ENCODE measurements around the gene SMIM45.
A peak's percentile ranks its signal among the peaks of the same experiment; 100 is the strongest.

DNA sequence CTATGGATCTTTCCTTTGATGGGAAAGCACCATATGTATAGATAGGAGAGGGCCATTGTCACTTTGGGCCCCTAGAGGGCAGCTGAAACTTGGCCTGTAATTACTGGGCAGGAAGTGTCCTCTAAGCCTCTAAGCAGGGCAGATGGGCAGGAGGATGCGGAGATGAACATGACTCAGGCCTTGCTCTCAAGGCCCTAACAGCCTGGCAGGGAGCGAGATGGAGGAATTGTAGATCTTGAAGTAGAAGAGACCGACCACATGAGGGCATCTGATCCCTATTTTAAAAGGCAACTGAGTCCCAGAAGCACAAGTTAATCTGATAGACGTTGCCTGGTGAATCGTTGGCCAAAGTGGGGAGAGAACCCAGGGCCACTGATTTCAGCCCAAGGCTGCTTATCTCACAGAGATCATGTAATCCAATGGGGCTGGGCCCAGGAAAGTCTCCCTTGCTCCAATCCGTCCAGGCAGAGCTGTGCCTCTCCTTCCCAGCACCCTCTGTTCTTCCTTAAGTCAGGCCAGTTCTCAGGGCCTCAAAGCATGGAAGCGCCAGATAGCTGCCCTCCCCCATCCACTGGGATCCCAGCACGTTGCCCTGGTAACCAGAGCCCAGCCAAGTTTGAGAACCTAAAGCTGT is 14.8 kb downstream of the SMIM45 start:
- TF ChIP-seq TAF1 (IDR thresholded peaks at IDR 0.05; ENCODE audit: low read depth) (no peak), EGR1 (IDR thresholded peaks at IDR 0.05) (no peak), FOXM1 (IDR thresholded peaks at IDR 0.05; ENCODE audit: borderline replicate concordance, low read depth) (no peak), EP300 (IDR thresholded peaks at IDR 0.05; ENCODE audit: borderline replicate concordance) (no peak), ZBTB7A (IDR thresholded peaks at IDR 0.05; ENCODE audit: low read depth) (no peak), MAX (IDR thresholded peaks at IDR 0.05) (no peak), CEBPB (IDR thresholded peaks at IDR 0.05) (no peak), RAD21 (IDR thresholded peaks at IDR 0.05; ENCODE audit: low read depth) (peak; percentile 54), TCF12 (IDR thresholded peaks at IDR 0.05; ENCODE audit: low read depth) (no peak)
- TF ChIP-seq, protein P1, sequence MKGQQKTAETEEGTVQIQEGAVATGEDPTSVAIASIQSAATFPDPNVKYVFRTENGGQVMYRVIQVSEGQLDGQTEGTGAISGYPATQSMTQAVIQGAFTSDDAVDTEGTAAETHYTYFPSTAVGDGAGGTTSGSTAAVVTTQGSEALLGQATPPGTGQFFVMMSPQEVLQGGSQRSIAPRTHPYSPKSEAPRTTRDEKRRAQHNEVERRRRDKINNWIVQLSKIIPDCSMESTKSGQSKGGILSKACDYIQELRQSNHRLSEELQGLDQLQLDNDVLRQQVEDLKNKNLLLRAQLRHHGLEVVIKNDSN (IDR thresholded peaks at IDR 0.05) = no peak
- TF ChIP-seq, protein P2, sequence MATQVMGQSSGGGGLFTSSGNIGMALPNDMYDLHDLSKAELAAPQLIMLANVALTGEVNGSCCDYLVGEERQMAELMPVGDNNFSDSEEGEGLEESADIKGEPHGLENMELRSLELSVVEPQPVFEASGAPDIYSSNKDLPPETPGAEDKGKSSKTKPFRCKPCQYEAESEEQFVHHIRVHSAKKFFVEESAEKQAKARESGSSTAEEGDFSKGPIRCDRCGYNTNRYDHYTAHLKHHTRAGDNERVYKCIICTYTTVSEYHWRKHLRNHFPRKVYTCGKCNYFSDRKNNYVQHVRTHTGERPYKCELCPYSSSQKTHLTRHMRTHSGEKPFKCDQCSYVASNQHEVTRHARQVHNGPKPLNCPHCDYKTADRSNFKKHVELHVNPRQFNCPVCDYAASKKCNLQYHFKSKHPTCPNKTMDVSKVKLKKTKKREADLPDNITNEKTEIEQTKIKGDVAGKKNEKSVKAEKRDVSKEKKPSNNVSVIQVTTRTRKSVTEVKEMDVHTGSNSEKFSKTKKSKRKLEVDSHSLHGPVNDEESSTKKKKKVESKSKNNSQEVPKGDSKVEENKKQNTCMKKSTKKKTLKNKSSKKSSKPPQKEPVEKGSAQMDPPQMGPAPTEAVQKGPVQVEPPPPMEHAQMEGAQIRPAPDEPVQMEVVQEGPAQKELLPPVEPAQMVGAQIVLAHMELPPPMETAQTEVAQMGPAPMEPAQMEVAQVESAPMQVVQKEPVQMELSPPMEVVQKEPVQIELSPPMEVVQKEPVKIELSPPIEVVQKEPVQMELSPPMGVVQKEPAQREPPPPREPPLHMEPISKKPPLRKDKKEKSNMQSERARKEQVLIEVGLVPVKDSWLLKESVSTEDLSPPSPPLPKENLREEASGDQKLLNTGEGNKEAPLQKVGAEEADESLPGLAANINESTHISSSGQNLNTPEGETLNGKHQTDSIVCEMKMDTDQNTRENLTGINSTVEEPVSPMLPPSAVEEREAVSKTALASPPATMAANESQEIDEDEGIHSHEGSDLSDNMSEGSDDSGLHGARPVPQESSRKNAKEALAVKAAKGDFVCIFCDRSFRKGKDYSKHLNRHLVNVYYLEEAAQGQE (IDR thresholded peaks at IDR 0.05; ENCODE audit: low read depth) = no peak
